SK-N-SH treated with all-trans-retinoic acid at 6 μM for 48 hours (cell line): ENCODE measurements around the gene ARVCF.
A peak's percentile ranks its signal among the peaks of the same experiment; 100 is the strongest.

Experiments
- ATAC-seq: fragments of 200-7000 bp; cut with Tn5 transposase; 3 replicates; pipeline ENCODE4 v1.9.1; 2020; ENCODE audit warnings: mild to moderate bottlenecking, moderate library complexity
- ARNTL ChIP-seq: fragments of 450-650 bp; formaldehyde crosslinking; IDR thresholded peaks from 2 replicates; pipeline ENCODE4 v1.5.0; 2020; ENCODE audit warnings: low read depth, mild to moderate bottlenecking, moderate library complexity, borderline replicate concordance
- CSDC2 ChIP-seq: fragments of 250-450 bp; sonication (Bioruptor Pico); IDR thresholded peaks from 2 replicates; pipeline ENCODE4 v1.5.0; 2020; ENCODE audit warnings: mild to moderate bottlenecking, moderate library complexity
- CSRNP3 ChIP-seq: fragments of 250-450 bp; sonication (Bioruptor Pico); IDR thresholded peaks from 2 replicates; pipeline ENCODE4 v1.5.1; 2021; ENCODE audit warnings: mild to moderate bottlenecking, moderate library complexity
- ESRRG ChIP-seq: fragments of 250-450 bp; sonication (Bioruptor Pico); IDR thresholded peaks from 2 replicates; pipeline ENCODE4 v1.6.1; 2021; ENCODE audit warnings: mild to moderate bottlenecking
- GLIS3 ChIP-seq: fragments of 250-450 bp; sonication (Bioruptor Pico); IDR thresholded peaks from 2 replicates; pipeline ENCODE4 v1.5.0; 2020; ENCODE audit warnings: mild to moderate bottlenecking, moderate library complexity
- ISL1 ChIP-seq: fragments of 250-450 bp; sonication (Bioruptor Pico); IDR thresholded peaks from 2 replicates; pipeline ENCODE4 v2.1.2; 2022; ENCODE audit warnings: mild to moderate bottlenecking, moderate library complexity
- OSR1 ChIP-seq: fragments of 250-450 bp; sonication (Bioruptor Pico); IDR thresholded peaks from 2 replicates; pipeline ENCODE4 v1.8.0; 2022; ENCODE audit warnings: moderate library complexity, mild to moderate bottlenecking, inconsistent platforms
- PATZ1 ChIP-seq: fragments of 250-450 bp; sonication (Bioruptor Pico); IDR thresholded peaks from 2 replicates; pipeline ENCODE4 v1.8.0; 2020; ENCODE audit warnings: mild to moderate bottlenecking, moderate library complexity, borderline replicate concordance
- POU6F1 ChIP-seq: fragments of 250-450 bp; sonication (Bioruptor Pico); IDR thresholded peaks from 2 replicates; pipeline ENCODE4 v1.8.0; 2021; ENCODE audit warnings: low read depth, mild to moderate bottlenecking, moderate library complexity, borderline replicate concordance
- PPARA ChIP-seq: fragments of 250-450 bp; sonication (Bioruptor Pico); IDR thresholded peaks from 2 replicates; pipeline ENCODE4 v1.5.0; 2020; ENCODE audit warnings: mild to moderate bottlenecking, borderline replicate concordance
- RARB ChIP-seq: fragments of 250-450 bp; sonication (Bioruptor Pico); IDR thresholded peaks from 2 replicates; pipeline ENCODE4 v1.8.0; 2021; ENCODE audit warnings: mild to moderate bottlenecking, moderate library complexity
- SNAI2 ChIP-seq: fragments of 250-450 bp; sonication (Bioruptor Pico); IDR thresholded peaks from 2 replicates; pipeline ENCODE4 v1.5.0; 2020; ENCODE audit warnings: mild to moderate bottlenecking, moderate library complexity
- TCF4 ChIP-seq: fragments of 250-450 bp; sonication (Bioruptor Pico); IDR thresholded peaks from 2 replicates; pipeline ENCODE4 v1.8.0; 2021; ENCODE audit warnings: mild to moderate bottlenecking, moderate library complexity, borderline replicate concordance
- TOX ChIP-seq: fragments of 250-450 bp; sonication (Bioruptor Pico); IDR thresholded peaks from 2 replicates; pipeline ENCODE4 v1.8.0; 2021; ENCODE audit warnings: mild to moderate bottlenecking, moderate library complexity, borderline replicate concordance
- TSHZ2 ChIP-seq: fragments of 250-450 bp; sonication (Bioruptor Pico); IDR thresholded peaks from 2 replicates; pipeline ENCODE4 v1.5.0; 2020; ENCODE audit warnings: mild to moderate bottlenecking, moderate library complexity
- ZC3H10 ChIP-seq: fragments of 250-450 bp; sonication (Bioruptor Pico); IDR thresholded peaks from 2 replicates; pipeline ENCODE4 v1.5.1; 2021; ENCODE audit warnings: mild to moderate bottlenecking, moderate library complexity
- ZFP3 ChIP-seq: fragments of 250-450 bp; sonication (Bioruptor Pico); IDR thresholded peaks from 2 replicates; pipeline ENCODE4 v1.5.0; 2020; ENCODE audit warnings: mild to moderate bottlenecking, moderate library complexity
- ZFP30 ChIP-seq: fragments of 450-650 bp; formaldehyde crosslinking; IDR thresholded peaks from 2 replicates; pipeline ENCODE4 v1.5.0; 2022; ENCODE audit warnings: mild to moderate bottlenecking, moderate library complexity
- ZNF565 ChIP-seq: fragments of 450-650 bp; formaldehyde crosslinking; conservative IDR thresholded peaks from 2 replicates; pipeline ENCODE4 v1.5.0; 2020; ENCODE audit warnings: low read depth, mild to moderate bottlenecking, moderate library complexity
- ZNF70 ChIP-seq: fragments of 450-650 bp; formaldehyde crosslinking; IDR thresholded peaks from 2 replicates; pipeline ENCODE4 v1.5.0; 2020; ENCODE audit warnings: mild to moderate bottlenecking, moderate library complexity
- ZNF8 ChIP-seq: fragments of 450-650 bp; formaldehyde crosslinking; IDR thresholded peaks from 2 replicates; pipeline ENCODE4 v1.5.0; 2020; ENCODE audit warnings: mild to moderate bottlenecking, moderate library complexity
- TF ChIP-seq, protein P1 (sequence below): fragments of 250-450 bp; sonication (Bioruptor Pico); IDR thresholded peaks from 2 replicates; pipeline ENCODE4 v1.5.1; 2020; ENCODE audit warnings: low read depth, mild to moderate bottlenecking, moderate library complexity

Gene ARVCF

DNA sequence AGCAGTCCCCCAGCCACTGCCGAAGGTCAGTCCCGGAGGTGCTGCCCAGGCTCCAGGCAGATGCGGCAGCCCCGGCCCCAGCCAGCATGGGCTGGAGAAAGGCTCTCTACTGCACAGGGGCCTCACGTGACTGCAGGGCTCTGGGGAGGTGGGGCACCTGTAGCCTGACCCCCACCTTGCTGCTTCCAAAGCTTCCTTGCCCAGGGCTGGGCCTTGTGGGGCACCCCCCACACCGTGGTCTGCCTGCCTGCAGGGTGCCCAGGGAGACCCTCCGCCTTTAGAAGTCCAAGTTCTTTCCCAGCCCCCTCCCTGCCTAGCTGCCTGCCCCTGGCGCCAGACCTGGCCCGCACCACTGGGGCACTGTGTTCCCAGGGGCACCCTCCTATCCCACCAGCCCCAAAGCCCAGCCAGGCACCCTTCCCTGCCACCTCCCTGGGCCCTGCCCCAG is 46.6 kb downstream of the ARVCF start:
- ATAC-seq, result peak; percentile 2
- no peak for TF ChIP-seq ISL1 (CRISPR knock-in tag)
- no peak for TF ChIP-seq PATZ1 (CRISPR knock-in tag)
- no peak for TF ChIP-seq CSDC2 (CRISPR knock-in tag)
- no peak for TF ChIP-seq ARNTL (CRISPR knock-in tag)
- TF ChIP-seq ZFP3 (CRISPR knock-in tag), result no peak
- TF ChIP-seq ZC3H10 (CRISPR knock-in tag), result no peak
- no peak for TF ChIP-seq ESRRG
- no peak for TF ChIP-seq PPARA (CRISPR knock-in tag)
- no peak for TF ChIP-seq ZFP30 (CRISPR knock-in tag)
- no peak for TF ChIP-seq ZNF565
- TF ChIP-seq SNAI2 (CRISPR knock-in tag), result no peak
- TF ChIP-seq GLIS3 (CRISPR knock-in tag), result no peak
- TF ChIP-seq RARB (CRISPR knock-in tag), result no peak
- TF ChIP-seq, protein P1, sequence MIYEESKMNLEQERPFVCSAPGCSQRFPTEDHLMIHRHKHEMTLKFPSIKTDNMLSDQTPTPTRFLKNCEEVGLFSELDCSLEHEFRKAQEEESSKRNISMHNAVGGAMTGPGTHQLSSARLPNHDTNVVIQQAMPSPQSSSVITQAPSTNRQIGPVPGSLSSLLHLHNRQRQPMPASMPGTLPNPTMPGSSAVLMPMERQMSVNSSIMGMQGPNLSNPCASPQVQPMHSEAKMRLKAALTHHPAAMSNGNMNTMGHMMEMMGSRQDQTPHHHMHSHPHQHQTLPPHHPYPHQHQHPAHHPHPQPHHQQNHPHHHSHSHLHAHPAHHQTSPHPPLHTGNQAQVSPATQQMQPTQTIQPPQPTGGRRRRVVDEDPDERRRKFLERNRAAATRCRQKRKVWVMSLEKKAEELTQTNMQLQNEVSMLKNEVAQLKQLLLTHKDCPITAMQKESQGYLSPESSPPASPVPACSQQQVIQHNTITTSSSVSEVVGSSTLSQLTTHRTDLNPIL (CRISPR knock-in tag), result no peak
- TF ChIP-seq ZNF8, result no peak
- no peak for TF ChIP-seq TOX (CRISPR knock-in tag)
- TF ChIP-seq TSHZ2 (CRISPR knock-in tag), result no peak
- TF ChIP-seq ZNF70 (CRISPR knock-in tag), result no peak

DNA sequence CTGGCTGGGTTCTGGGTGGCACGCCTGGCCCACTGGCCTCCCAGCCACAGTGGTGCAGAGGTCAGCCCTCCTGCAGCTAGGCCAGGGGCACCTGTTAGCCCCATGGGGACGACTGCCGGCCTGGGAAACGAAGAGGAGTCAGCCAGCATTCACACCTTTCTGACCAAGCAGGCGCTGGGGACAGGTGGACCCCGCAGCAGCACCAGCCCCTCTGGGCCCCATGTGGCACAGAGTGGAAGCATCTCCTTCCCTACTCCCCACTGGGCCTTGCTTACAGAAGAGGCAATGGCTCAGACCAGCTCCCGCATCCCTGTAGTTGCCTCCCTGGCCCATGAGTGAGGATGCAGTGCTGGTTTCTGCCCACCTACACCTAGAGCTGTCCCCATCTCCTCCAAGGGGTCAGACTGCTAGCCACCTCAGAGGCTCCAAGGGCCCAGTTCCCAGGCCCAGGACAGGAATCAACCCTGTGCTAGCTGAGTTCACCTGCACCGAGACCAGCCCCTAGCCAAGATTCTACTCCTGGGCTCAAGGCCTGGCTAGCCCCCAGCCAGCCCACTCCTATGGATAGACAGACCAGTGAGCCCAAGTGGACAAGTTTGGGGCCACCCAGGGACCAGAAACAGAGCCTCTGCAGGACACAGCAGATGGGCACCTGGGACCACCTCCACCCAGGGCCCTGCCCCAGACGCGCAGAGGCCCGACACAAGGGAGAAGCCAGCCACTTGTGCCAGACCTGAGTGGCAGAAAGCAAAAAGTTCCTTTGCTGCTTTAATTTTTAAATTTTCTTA is 47.3 kb downstream of the ARVCF start:
- TF ChIP-seq ZNF8 (no peak), TOX (CRISPR knock-in tag) (no peak), ESRRG (no peak), PPARA (CRISPR knock-in tag) (no peak), ARNTL (CRISPR knock-in tag) (no peak), ZFP3 (CRISPR knock-in tag) (no peak), TSHZ2 (CRISPR knock-in tag) (no peak), GLIS3 (CRISPR knock-in tag) (no peak)
- ATAC-seq, result no peak

- no peak for ATAC-seq
- no peak for TF ChIP-seq TCF4 (CRISPR knock-in tag)
- TF ChIP-seq PATZ1 (CRISPR knock-in tag), result no peak
- no peak for TF ChIP-seq CSRNP3 (CRISPR knock-in tag)
- TF ChIP-seq POU6F1 (CRISPR knock-in tag), result no peak
- no peak for TF ChIP-seq ZNF565
- no peak for TF ChIP-seq CSDC2 (CRISPR knock-in tag)
- no peak for TF ChIP-seq ZNF8
- TF ChIP-seq SNAI2 (CRISPR knock-in tag), result no peak
- no peak for TF ChIP-seq OSR1 (CRISPR knock-in tag)
- TF ChIP-seq ZNF70 (CRISPR knock-in tag), result no peak
- TF ChIP-seq ZFP3 (CRISPR knock-in tag), result no peak
- no peak for TF ChIP-seq ZC3H10 (CRISPR knock-in tag)
Observed at GRCh38 chr22:19968450-19968891, 48.2 kb downstream of the ARVCF start.
